Measurements from ENCODE around the gene DMRT1. TPM values are rescaled to one million over a fixed set of nuclear protein-coding genes. Genes with fewer than 3 reads are reported as not detected.

DMRT1 gene
- total and polyA plus RNA-seq, 11 donors = not detected

- no peaks in the 10 kb centered on the region for H3K4me1 ChIP-seq
- no peak overlapping the region for H3K27ac ChIP-seq
- DNase-seq (no peak), ATAC-seq (no peak)
- no peaks in the 10 kb centered on the region for H3K36me3 ChIP-seq
- no peak overlapping the region for H3K4me3 ChIP-seq
- H3K27me3 ChIP-seq = peaks cover 0 to 4% (median 0%) of the 10 kb centered on the region in 9 donors
- TF ChIP-seq CTCF (IDR thresholded peaks at IDR 0.05) (no peak), POLR2A (IDR thresholded peaks at IDR 0.05) (no peak)
- 83 to 96% (median 95%) methylated on average over 6 of the region's 6 CpGs for WGBS, 4 donors
- H3K9me3 ChIP-seq = peaks cover 0 to 3% (median 0%) of the 10 kb centered on the region in 12 donors
- intact Hi-C loops (cut with DNase I) = loop anchor here in 1 of 10 donors (10.0 kb wide), 1 partner anchor 401 kb away; no protein-coding TSS in a partner anchor
These were observed 45.6 kb upstream of the DMRT1 start for GRCh38 chr9:795869-796268.

DNA sequence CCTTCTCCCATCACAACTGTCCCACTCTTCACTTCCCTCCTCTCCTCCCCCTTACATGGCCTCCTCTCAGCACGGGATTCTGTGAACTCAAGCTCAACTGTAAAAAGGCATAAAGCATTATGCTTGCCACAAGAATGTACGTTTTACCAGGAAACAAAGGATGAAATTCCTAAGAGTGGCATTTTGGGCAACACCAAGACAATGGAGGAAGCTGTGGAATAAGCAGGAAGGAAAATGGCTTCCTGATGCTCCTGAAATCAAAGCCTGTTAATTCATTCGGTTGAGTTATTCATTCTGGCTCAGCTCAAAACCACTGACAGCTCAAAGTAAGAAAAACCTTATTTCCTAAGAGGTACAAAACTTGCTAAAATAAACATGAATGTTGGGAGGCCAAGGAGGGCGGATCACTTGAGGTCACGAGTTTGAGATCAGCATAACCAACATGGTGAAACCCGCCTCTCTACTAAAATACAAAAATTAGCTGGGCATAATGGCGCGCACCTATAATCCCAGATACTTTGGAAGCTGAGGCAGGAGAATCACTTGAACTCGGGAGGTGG lies 40.8 kb upstream of the DMRT1 start:
- TF ChIP-seq POLR2A (IDR thresholded peaks at IDR 0.05) (no peak), CTCF (IDR thresholded peaks at IDR 0.05) (no peak)
- no peak for ATAC-seq
- DNase-seq = no peak
- no peaks in the 10 kb centered on the region for H3K9me3 ChIP-seq
- no peaks in the 10 kb centered on the region for H3K36me3 ChIP-seq
- H3K4me3 ChIP-seq = no peak overlapping the region
- H3K27ac ChIP-seq = no peak overlapping the region
- WGBS, 4 donors = 78 to 81% (median 80%) methylated on average over 9 of the region's 9 CpGs
- peaks cover 0 to 4% (median 0%) of the 10 kb centered on the region in 9 donors for H3K27me3 ChIP-seq
- intact Hi-C loops (cut with DNase I) = loop anchor here in 4 of 10 donors (5.0 to 10.0 kb wide), 2 partner anchors 413 to 416 kb away; no protein-coding TSS in a partner anchor
- no peaks in the 10 kb centered on the region for H3K4me1 ChIP-seq

GRCh38 chr9:801399-802071 lies 40.0 kb upstream of the DMRT1 start:
- TF ChIP-seq POLR2A (IDR thresholded peaks at IDR 0.05) = no peak
- no peak for TF ChIP-seq CTCF (IDR thresholded peaks at IDR 0.05)
- intact Hi-C loops (cut with DNase I) = loop anchor here in 4 of 10 donors (5.0 to 10.0 kb wide), 2 partner anchors 414 to 417 kb away; no protein-coding TSS in a partner anchor
- H3K27ac ChIP-seq = no peak overlapping the region
- H3K9me3 ChIP-seq = no peaks in the 10 kb centered on the region
- H3K36me3 ChIP-seq = no peaks in the 10 kb centered on the region
- H3K4me3 ChIP-seq = no peak overlapping the region
- no peaks in the 10 kb centered on the region for H3K4me1 ChIP-seq
- 58 to 69% (median 66%) methylated on average over 11 of the region's 11 CpGs for WGBS, 4 donors
- H3K27me3 ChIP-seq = no peaks in the 10 kb centered on the region
- ATAC-seq = no peak
- DNase-seq = no peak

- Histone ChIP-seq H3K4me3 (no peak overlapping the region), H3K27me3 (peaks cover 0 to 6% (median 0%) of the 10 kb centered on the region in 9 donors), H3K9me3 (no peaks in the 10 kb centered on the region), H3K4me1 (no peaks in the 10 kb centered on the region), H3K27ac (no peak overlapping the region), H3K36me3 (no peaks in the 10 kb centered on the region)
- ATAC-seq (no peak), DNase-seq (no peak)
- TF ChIP-seq CTCF (IDR thresholded peaks at IDR 0.05) (no peak), POLR2A (IDR thresholded peaks at IDR 0.05) (no peak)
- intact Hi-C loops (cut with DNase I) = loop anchor here in 4 of 10 donors (5.0 to 10.0 kb wide), 2 partner anchors 417 to 419 kb away; no protein-coding TSS in a partner anchor
These were observed 37.5 kb upstream of the DMRT1 start for GRCh38 chr9:804026-804425.

All from heart left ventricle (tissue), 16 donors.